K562 (cell line): ENCODE data around the gene TEX22. TPM values are rescaled to one million over a fixed set of nuclear protein-coding genes. Genes with fewer than 3 reads are reported as not detected.

Experiments used
- ATAC-seq: fragments of 200-7000 bp; cut with Tn5 transposase; 3 replicates; pipeline ENCODE4 v1.9.1; 2020; ENCODE audit warnings: moderate library complexity
- BruUV-seq: library from RNA; stranded (reverse); fragments of 400-500 nt; replicated peaks from 2 replicates; lab custom pipeline; 2021; lab: Mats Ljungman, UMichigan
- CTCF ChIA-PET: fragments of 300-600 bp; formaldehyde crosslinking; extraction: SDS; loops from one replicate; lab custom pipeline; 2021; ENCODE audit warnings: low intra/inter-chr PET ratio; lab: Yijun Ruan, JAX
- POLR2A ChIA-PET: fragments of 300-600, 350-650 bp; sonication (Branson Sonifier 250); formaldehyde crosslinking; extraction: SDS; loops from one replicate; lab custom pipeline; 2021; ENCODE audit warnings: antibody characterized with exemption, inconsistent platforms; lab: Yijun Ruan, JAX
- DNase-seq, 4 experiments: peaks; one replicate each; pipeline versions ENCODE4 v3.0.0 to v3.0.0-alpha.2; 2011 to 2018; ENCODE audit warnings: low spot score in 3 of 4, mixed read lengths in 3 of 4; ENCODE audit errors: extremely low read depth in 1 of 4
- FAIRE-seq: peaks from 2 replicates; lab custom pipeline; 2011; peaks lifted over from hg19 to GRCh38; lab: Jason Lieb, UNC
- H2AFZ ChIP-seq: 2 replicates; pipeline ENCODE4 v1.6.0; 2011; ENCODE audit warnings: low read depth, low read length, control low read depth, inconsistent platforms
- H3K27ac ChIP-seq: fragments of 200-600 bp; 3 replicates; pipeline ENCODE4 v1.8.0; 2011; ENCODE audit warnings: low read depth, mild to moderate bottlenecking, control low read depth, inconsistent platforms, low read length, moderate library complexity, mixed read lengths; ENCODE audit errors: extremely low read depth
- H3K27me3 ChIP-seq, 2 experiments: fragments of 300-600 bp in 1 of 2; 2 replicates in 1 of 2; 3 replicates in 1 of 2; pipeline versions ENCODE4 v1.6.0 to v1.8.0; 2011; ENCODE audit warnings: inconsistent platforms in 2 of 2, low read length in 2 of 2, mild to moderate bottlenecking in 1 of 2, mixed read lengths in 1 of 2, moderate library complexity in 1 of 2; ENCODE audit not compliant: control insufficient read depth in 2 of 2, insufficient read depth in 2 of 2
- H3K36me3 ChIP-seq: fragments of 300-600 bp; 3 replicates; pipeline ENCODE4 v1.8.0; 2011; ENCODE audit warnings: mild to moderate bottlenecking, low read length, inconsistent platforms; ENCODE audit not compliant: control insufficient read depth, insufficient read depth
- H3K4me1 ChIP-seq, 2 experiments: fragments of 200-600 bp in 1 of 2; replicated peaks in 1 of 2; 2 replicates in 1 of 2; 3 replicates in 1 of 2; pipeline versions ENCODE4 v1.5.1 to v1.8.0; 2011; ENCODE audit warnings: inconsistent platforms in 2 of 2, low read length in 2 of 2, mild to moderate bottlenecking in 1 of 2, mixed read lengths in 1 of 2, moderate library complexity in 1 of 2; ENCODE audit not compliant: control insufficient read depth in 2 of 2, insufficient read depth in 2 of 2
- H3K4me2 ChIP-seq: 2 replicates; pipeline ENCODE4 v1.6.1; 2011; ENCODE audit warnings: low read length, control low read depth, inconsistent platforms, mixed read lengths; ENCODE audit not compliant: insufficient read depth
- H3K4me3 ChIP-seq: fragments of 200-600 bp; sonication (generic), shearing (Covaris generic); 2 replicates; pipeline ENCODE4 v1.5.1; 2016; ENCODE audit warnings: control low read depth, inconsistent platforms
- H3K79me2 ChIP-seq: fragments of 200-600 bp; 3 replicates; pipeline ENCODE4 v1.8.0; 2011; ENCODE audit warnings: low read length, inconsistent platforms; ENCODE audit not compliant: control insufficient read depth, insufficient read depth
- H3K9ac ChIP-seq, 2 experiments: 2 replicates each; pipeline versions ENCODE4 v1.6.0 to v1.6.1; 2011; ENCODE audit warnings: low read depth in 2 of 2, low read length in 2 of 2, control low read depth in 1 of 2, inconsistent platforms in 1 of 2, mild to moderate bottlenecking in 1 of 2, mixed read lengths in 1 of 2; ENCODE audit not compliant: insufficient read depth in 1 of 2
- H3K9me1 ChIP-seq: one replicate; pipeline ENCODE4 v1.6.0; 2011; ENCODE audit warnings: inconsistent platforms, mild to moderate bottlenecking, low read length, moderate library complexity; ENCODE audit not compliant: control insufficient read depth, insufficient read depth
- H3K9me3 ChIP-seq: replicated peaks from 2 replicates; pipeline ENCODE4 v1.5.1; 2011; ENCODE audit warnings: low read depth, low read length, inconsistent platforms; ENCODE audit not compliant: control insufficient read depth, insufficient read depth
- H4K20me1 ChIP-seq: replicated peaks from 2 replicates; pipeline ENCODE4 v1.6.1; 2011; ENCODE audit warnings: low read length, inconsistent platforms, mixed read lengths; ENCODE audit not compliant: control insufficient read depth, insufficient read depth
- BCOR ChIP-seq: fragments of 450-650 bp; IDR thresholded peaks from 2 replicates; pipeline ENCODE4 v1.6.1; 2016
- CTCF ChIP-seq, 3 experiments: IDR thresholded peaks in 2 of 3; conservative IDR thresholded peaks in 1 of 3; 2 replicates each; pipeline ENCODE4 v1.5.1; 2011 to 2012; ENCODE audit warnings: low read length in 3 of 3, mild to moderate bottlenecking in 3 of 3, control low read depth in 2 of 3, improper control_type of control experiment in 1 of 3, inconsistent platforms in 1 of 3, low read depth in 1 of 3, mixed read lengths in 1 of 3, moderate library complexity in 1 of 3; ENCODE audit not compliant: insufficient read depth in 2 of 3
- DNMT1 ChIP-seq: fragments of 450-650 bp; IDR thresholded peaks from 2 replicates; pipeline ENCODE4 v1.6.1; 2016; ENCODE audit warnings: antibody characterized with exemption, mild to moderate bottlenecking
- POLR2G ChIP-seq: fragments of 200-400 bp; formaldehyde crosslinking; IDR thresholded peaks from 2 replicates; pipeline ENCODE4 v1.6.1; 2017; ENCODE audit warnings: low read depth, mild to moderate bottlenecking, antibody characterized with exemption, low read length, moderate library complexity
- RBFOX2 ChIP-seq: fragments of 200-400 bp; formaldehyde crosslinking; IDR thresholded peaks from 2 replicates; pipeline ENCODE4 v1.6.1; 2017; ENCODE audit warnings: low read depth, mild to moderate bottlenecking, low read length, moderate library complexity
- RBM34 ChIP-seq: fragments of 200-400 bp; formaldehyde crosslinking; IDR thresholded peaks from 2 replicates; pipeline ENCODE4 v1.6.1; 2018; ENCODE audit warnings: low read length, borderline replicate concordance; ENCODE audit not compliant: insufficient read depth
- RFX5 ChIP-seq: IDR thresholded peaks from 2 replicates; pipeline ENCODE4 v1.6.1; 2011; ENCODE audit warnings: low read depth, mild to moderate bottlenecking, improper control_type of control experiment, low read length
- SNAPC5 ChIP-seq: fragments of 250-450 bp; sonication (Bioruptor Pico); IDR thresholded peaks from 2 replicates; pipeline ENCODE4 v1.8.0; 2021; ENCODE audit warnings: moderate library complexity, mild to moderate bottlenecking, inconsistent platforms
- SUPT5H ChIP-seq: fragments of 450-650 bp; IDR thresholded peaks from 2 replicates; pipeline ENCODE4 v1.6.1; 2016
- TCF7L2 ChIP-seq: fragments of 150-350 bp; IDR thresholded peaks from 2 replicates; pipeline ENCODE4 v1.6.1; 2016; ENCODE audit warnings: low read depth, mild to moderate bottlenecking, low read length, moderate library complexity
- ZNF134 ChIP-seq: fragments of 250-450 bp; sonication (Bioruptor Pico); conservative IDR thresholded peaks from 2 replicates; pipeline ENCODE4 v1.4.0; 2020
- WGBS: fragments of 100-300 bp; shearing (Covaris generic); methylation state at CpG from one replicate; pipeline ENCODE4 v1.1.6; 2016; ENCODE audit warnings: low coverage, mixed read lengths; ENCODE audit not compliant: insufficient coverage; ENCODE audit errors: missing lambda C conversion rate; 5-methylcytosine and 5-hydroxymethylcytosine counted together
- in situ Hi-C: fragments of 300-500 bp; cut with MboI; formaldehyde crosslinking; loops from 4 replicates; pipeline ENCODE4 v1.15.0; 2018; ENCODE audit warnings: inconsistent platforms, mixed read lengths
- intact Hi-C: fragments of 100-400 bp; cut with micrococcal nuclease; formaldehyde crosslinking; loops from 2 replicates; pipeline ENCODE4 v1.14.2; 2022
- polyA plus RNA-seq, 8 experiments: library from polyadenylated mRNA; depleted of rRNA in 4 of 8; stranded (reverse) in 5 of 8; unstranded in 3 of 8; fragments of >200 nt; fragmentation: Nextera tagmentation in 2 of 8; fragmentation: Illumina TruSeq in 1 of 8; extraction: Ambion mirVana in 2 of 8; extraction: Trizol in 1 of 8; gene quantifications; 2 replicates each; pipeline versions ENCODE4 v1.2.1 to v1.2.3, GENCODE V29; 2011 to 2014; ENCODE audit warnings: inconsistent platforms in 1 of 8, missing spikeins in 1 of 8
- total RNA-seq, 7 experiments: library from RNA; depleted of rRNA in 6 of 7; stranded (reverse); fragments of >200 nt in 6 of 7; fragmentation: Illumina TruSeq in 2 of 7; extraction: Trizol in 2 of 7; gene quantifications; 2 replicates each; pipeline versions ENCODE4 v1.2.1 to v1.2.3, GENCODE V29; 2011 to 2021; ENCODE audit warnings: low replicate concordance in 1 of 7
- TF ChIP-seq, protein P1 (sequence below): fragments of 450-650 bp; formaldehyde crosslinking; IDR thresholded peaks from 2 replicates; pipeline ENCODE4 v1.4.0; 2020; ENCODE audit warnings: mild to moderate bottlenecking

Gene TEX22
- total and polyA plus RNA-seq, 9 of the 15 experiments (the other 6 are each of a cell fraction or from before 2014, with no cell fraction given): 0.04 to 1.7 (median 0.23) TPM; not detected in 2

DNA sequence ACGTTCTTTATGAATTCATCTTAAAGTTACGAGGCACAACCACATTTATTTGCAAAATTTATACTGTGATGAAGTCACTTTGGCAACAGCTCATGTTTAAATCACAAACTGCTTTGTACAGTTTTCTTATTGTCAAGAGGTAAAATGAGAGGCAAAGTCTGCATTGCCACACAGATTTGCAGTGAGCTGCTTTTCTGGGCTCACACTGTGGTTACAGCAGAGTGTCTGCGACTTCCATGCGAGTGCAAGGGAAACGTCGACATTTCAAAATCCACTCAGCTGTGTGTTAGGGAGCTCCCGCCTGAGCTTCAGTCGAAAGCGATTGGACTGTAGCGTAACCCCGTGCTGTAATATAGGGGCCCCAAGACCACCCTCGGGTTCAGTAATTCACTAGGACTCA is 34.3 kb downstream of the TEX22 start (continued):
- no peak for TF ChIP-seq CTCF (IDR thresholded peaks at IDR 0.05 in 2 of 3, conservative IDR thresholded peaks at IDR 0.05 in 1 of 3; ENCODE audit: insufficient read depth in 2 of 3, low read depth in 1 of 3, low read length in 3 of 3)
- no peak for TF ChIP-seq DNMT1
- TF ChIP-seq RBM34: no peak
- TF ChIP-seq BCOR: no peak
- TF ChIP-seq RFX5: no peak
- TF ChIP-seq, protein P1, sequence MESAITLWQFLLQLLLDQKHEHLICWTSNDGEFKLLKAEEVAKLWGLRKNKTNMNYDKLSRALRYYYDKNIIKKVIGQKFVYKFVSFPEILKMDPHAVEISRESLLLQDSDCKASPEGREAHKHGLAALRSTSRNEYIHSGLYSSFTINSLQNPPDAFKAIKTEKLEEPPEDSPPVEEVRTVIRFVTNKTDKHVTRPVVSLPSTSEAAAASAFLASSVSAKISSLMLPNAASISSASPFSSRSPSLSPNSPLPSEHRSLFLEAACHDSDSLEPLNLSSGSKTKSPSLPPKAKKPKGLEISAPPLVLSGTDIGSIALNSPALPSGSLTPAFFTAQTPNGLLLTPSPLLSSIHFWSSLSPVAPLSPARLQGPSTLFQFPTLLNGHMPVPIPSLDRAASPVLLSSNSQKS: no peak
- TF ChIP-seq, all 486 proteins: peak for 0

- no peak overlapping the region for H3K4me2 ChIP-seq
- ATAC-seq (peak; percentile 33), DNase-seq (no peak), FAIRE-seq (no peak)
- H2AFZ ChIP-seq: no peak overlapping the region
- WGBS: 84% methylated on average over 7 of the region's 17 CpGs
- H3K4me1 ChIP-seq: peaks cover 0 to 24% of the 10 kb centered on the region in 2 experiments; a peak in 2 of 5 replicates
- no peaks in the 10 kb centered on the region for H3K9me1 ChIP-seq
- ChIA-PET CTCF (no interaction called here), POLR2A (no interaction called here)
- peaks cover 34% of the 10 kb centered on the region; the same call in 2 of the 3 replicates for H3K36me3 ChIP-seq
- intact Hi-C loops (no loop called here), in situ Hi-C loops (no loop called here)
- H3K9me3 ChIP-seq: no peaks in the 10 kb centered on the region
- no peak overlapping the region for H3K4me3 ChIP-seq
- peaks cover 83% of the 10 kb centered on the region for H3K79me2 ChIP-seq
- no TSS peak for BruUV-seq
- TF ChIP-seq POLR2G: peak; percentile 66
- TF ChIP-seq SUPT5H: 0 out of 2 replicates have a peak, but pooled peaks have one; percentile 17
- 0 out of 2 replicates have a peak, but pooled peaks have one; percentile 20 for TF ChIP-seq RBFOX2
- no peak for TF ChIP-seq SNAPC5 (CRISPR knock-in tag)
- TF ChIP-seq ZNF134: no peak
- TF ChIP-seq TCF7L2: no peak
- no peaks in the 10 kb centered on the region for H3K27me3 ChIP-seq
- no peak overlapping the region for H3K27ac ChIP-seq
- peaks cover 4% of the 10 kb centered on the region; the same call in 1 of the 2 replicates for H4K20me1 ChIP-seq
- H3K9ac ChIP-seq: peak overlapping the region in 1 of 2 experiments; percentile 52; a peak in 1 of 4 replicates
Observed at GRCh38 chr14:105433161-105433605, 34.8 kb downstream of the TEX22 start.
